ENCODE data around the gene PPIP5K1. TPM values are rescaled to one million over a fixed set of nuclear protein-coding genes. Genes with fewer than 3 reads are reported as not detected.
A peak's percentile ranks its signal among the peaks of the same experiment; 100 is the strongest.

PPIP5K1 gene
- total and polyA plus RNA-seq, 9 of the 15 experiments (the other 6 are each of a cell fraction or from before 2014, with no cell fraction given), result 2.5 to 74.6 (median 35.1) TPM

DNA sequence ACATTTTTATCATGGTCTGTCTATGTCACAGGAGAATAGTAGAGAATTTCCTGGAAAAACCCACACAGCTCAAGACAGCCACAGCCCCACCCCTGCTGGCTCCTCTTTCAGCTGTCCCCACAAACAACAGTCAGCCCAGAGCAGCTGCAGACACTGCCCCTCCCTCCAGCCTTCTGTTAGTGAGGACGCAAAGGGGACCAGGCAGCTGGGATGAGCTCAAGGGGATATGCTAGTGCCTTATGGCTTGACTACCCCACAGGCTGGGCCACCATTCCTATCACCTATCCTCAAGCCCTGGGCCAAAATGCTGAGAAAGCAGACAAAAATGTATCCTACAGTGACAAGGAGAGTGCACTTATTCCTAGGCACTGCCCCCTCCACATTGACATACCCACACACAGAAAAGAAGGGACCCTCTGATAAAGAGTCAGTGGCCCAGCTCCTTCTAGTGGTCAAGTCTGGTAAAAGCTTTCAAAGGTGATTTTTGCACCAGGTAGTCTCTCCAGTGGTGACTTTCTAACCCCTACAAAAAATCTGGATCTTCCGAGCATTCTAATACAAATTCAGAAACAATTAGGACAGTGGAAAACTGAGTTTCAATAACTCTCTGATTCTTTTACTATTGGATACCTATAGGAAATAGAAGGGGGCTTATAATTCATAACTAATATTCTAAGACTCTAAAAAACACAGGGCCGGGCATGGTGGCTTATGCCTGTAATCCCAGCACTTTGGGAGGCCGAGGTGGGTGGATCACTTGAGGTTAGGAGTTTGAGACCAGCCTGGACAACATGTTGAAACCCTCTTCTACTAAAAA is 75.6 kb downstream of the PPIP5K1 start (continued):
- no peak for TF ChIP-seq CHD1 (IDR thresholded peaks at IDR 0.05; ENCODE audit: low read length)
- TF ChIP-seq, protein P1, sequence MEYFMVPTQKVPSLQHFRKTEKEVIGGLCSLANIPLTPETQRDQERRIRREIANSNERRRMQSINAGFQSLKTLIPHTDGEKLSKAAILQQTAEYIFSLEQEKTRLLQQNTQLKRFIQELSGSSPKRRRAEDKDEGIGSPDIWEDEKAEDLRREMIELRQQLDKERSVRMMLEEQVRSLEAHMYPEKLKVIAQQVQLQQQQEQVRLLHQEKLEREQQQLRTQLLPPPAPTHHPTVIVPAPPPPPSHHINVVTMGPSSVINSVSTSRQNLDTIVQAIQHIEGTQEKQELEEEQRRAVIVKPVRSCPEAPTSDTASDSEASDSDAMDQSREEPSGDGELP (CRISPR knock-in tag; IDR thresholded peaks at IDR 0.05; ENCODE audit: borderline replicate concordance), result peak; percentile 97
- TF ChIP-seq YY1 (IDR thresholded peaks at IDR 0.05; ENCODE audit: borderline replicate concordance in 1 of 3, control insufficient read depth in 1 of 3, extremely low read depth in 1 of 3, insufficient read depth in 3 of 3, insufficient read length in 1 of 3, insufficient replicate concordance in 2 of 3, low read depth in 1 of 3, low read length in 2 of 3), result no peak
- TF ChIP-seq DACH1 (IDR thresholded peaks at IDR 0.05; ENCODE audit: partially characterized antibody), result peak; percentile 79
- no peak for TF ChIP-seq RAD51 (IDR thresholded peaks at IDR 0.05; ENCODE audit: borderline replicate concordance, low read depth)
- no peak for TF ChIP-seq SLC30A9 (CRISPR knock-in tag; IDR thresholded peaks at IDR 0.05)
- TF ChIP-seq, protein P2, sequence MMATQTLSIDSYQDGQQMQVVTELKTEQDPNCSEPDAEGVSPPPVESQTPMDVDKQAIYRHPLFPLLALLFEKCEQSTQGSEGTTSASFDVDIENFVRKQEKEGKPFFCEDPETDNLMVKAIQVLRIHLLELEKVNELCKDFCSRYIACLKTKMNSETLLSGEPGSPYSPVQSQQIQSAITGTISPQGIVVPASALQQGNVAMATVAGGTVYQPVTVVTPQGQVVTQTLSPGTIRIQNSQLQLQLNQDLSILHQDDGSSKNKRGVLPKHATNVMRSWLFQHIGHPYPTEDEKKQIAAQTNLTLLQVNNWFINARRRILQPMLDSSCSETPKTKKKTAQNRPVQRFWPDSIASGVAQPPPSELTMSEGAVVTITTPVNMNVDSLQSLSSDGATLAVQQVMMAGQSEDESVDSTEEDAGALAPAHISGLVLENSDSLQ (IDR thresholded peaks at IDR 0.05), result 0 out of 2 replicates have a peak, but pooled peaks have one; percentile 51
- peak; percentile 59; the same call in 1 of the 2 replicates for TF ChIP-seq SMAD4 (CRISPR knock-in tag; conservative IDR thresholded peaks at IDR 0.05)
- TF ChIP-seq CREB1 (IDR thresholded peaks at IDR 0.05), result no peak
- no peak for TF ChIP-seq CREB1 (CRISPR knock-in tag; IDR thresholded peaks at IDR 0.05)
- no peak for TF ChIP-seq ETS2 (tag; IDR thresholded peaks at IDR 0.05; ENCODE audit: borderline replicate concordance, poor library complexity, severe bottlenecking)
- peak; percentile 4; the same call in 1 of the 2 replicates for TF ChIP-seq BHLHE40 (IDR thresholded peaks at IDR 0.05; ENCODE audit: low read length)
- no peak for TF ChIP-seq ZNF384 (IDR thresholded peaks at IDR 0.05; ENCODE audit: low read depth, low read length)
- TF ChIP-seq BRF1 (IDR thresholded peaks at IDR 0.05; ENCODE audit: borderline replicate concordance, extremely low read depth, insufficient read length), result no peak
- TF ChIP-seq TFAM (CRISPR knock-in tag; conservative IDR thresholded peaks at IDR 0.05), result no peak
- no peak for TF ChIP-seq MAFF (IDR thresholded peaks at IDR 0.05; ENCODE audit: low read length)
- TF ChIP-seq KAT7 (CRISPR knock-in tag; IDR thresholded peaks at IDR 0.05; ENCODE audit: borderline replicate concordance), result no peak
- no peak for TF ChIP-seq ZNF239 (CRISPR knock-in tag; IDR thresholded peaks at IDR 0.05)
- TF ChIP-seq ZBTB1 (CRISPR knock-in tag; IDR thresholded peaks at IDR 0.05; ENCODE audit: borderline replicate concordance, low read depth), result no peak
- peak; percentile 36; the same call in 1 of the 2 replicates for TF ChIP-seq JUND (IDR thresholded peaks at IDR 0.05; ENCODE audit: borderline replicate concordance, low read depth, low read length)
- peak; percentile 40; the same call in 2 of the 3 replicates for TF ChIP-seq JUND (tag; IDR thresholded peaks at IDR 0.05; ENCODE audit: borderline replicate concordance, low read depth, low read length)
- TF ChIP-seq, protein P3, sequence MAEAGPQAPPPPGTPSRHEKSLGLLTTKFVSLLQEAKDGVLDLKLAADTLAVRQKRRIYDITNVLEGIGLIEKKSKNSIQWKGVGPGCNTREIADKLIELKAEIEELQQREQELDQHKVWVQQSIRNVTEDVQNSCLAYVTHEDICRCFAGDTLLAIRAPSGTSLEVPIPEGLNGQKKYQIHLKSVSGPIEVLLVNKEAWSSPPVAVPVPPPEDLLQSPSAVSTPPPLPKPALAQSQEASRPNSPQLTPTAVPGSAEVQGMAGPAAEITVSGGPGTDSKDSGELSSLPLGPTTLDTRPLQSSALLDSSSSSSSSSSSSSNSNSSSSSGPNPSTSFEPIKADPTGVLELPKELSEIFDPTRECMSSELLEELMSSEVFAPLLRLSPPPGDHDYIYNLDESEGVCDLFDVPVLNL (CRISPR knock-in tag; IDR thresholded peaks at IDR 0.05; ENCODE audit: low read depth), result no peak
- no peak for TF ChIP-seq SPI1 (IDR thresholded peaks at IDR 0.05; ENCODE audit: borderline replicate concordance, low read depth, low read length)
- no peak for TF ChIP-seq CREBBP (IDR thresholded peaks at IDR 0.05; ENCODE audit: low read depth, low read length)

Data from K562 (cell line).